HG03103 (cell line): ENCODE results near the gene LYZL6.
"Not testable (repeated sequence)": the region's sequence is repeated elsewhere in the genome, so short reads cannot be mapped to it uniquely, and the experiment has no call there.

Source experiments
- ATAC-seq: cut with Tn5 transposase; IDR thresholded peaks from one replicate; pipeline ENCODE4 v1.9.1; 2021; ENCODE audit warnings: low read depth; ENCODE audit not compliant: unreplicated experiment

Gene LYZL6

GRCh38 chr17:35948092-35948491 is 4.6 kb upstream of the LYZL6 start:
- ATAC-seq = no peak

- no peak for ATAC-seq
Measured at GRCh38 chr17:35947156-35947585, 3.7 kb upstream of the LYZL6 start.

- ATAC-seq = no peak
Measured at GRCh38 chr17:35944151-35944550, 638 bp upstream of the LYZL6 start.

GRCh38 chr17:35942588-35943186 is 826 bp downstream of the LYZL6 start:
- no peak for ATAC-seq

- not testable (repeated sequence) for ATAC-seq
Measured at GRCh38 chr17:35938492-35938891, 5.0 kb downstream of the LYZL6 start.

- no peak for ATAC-seq
Measured at GRCh38 chr17:35936063-35936462, 7.5 kb downstream of the LYZL6 start.

- no peak for ATAC-seq
Measured at GRCh38 chr17:35934760-35935159, 8.8 kb downstream of the LYZL6 start.

GRCh38 chr17:35932586-35932985 is 10.9 kb downstream of the LYZL6 start:
- no peak for ATAC-seq

GRCh38 chr17:35931794-35932425 is 11.6 kb downstream of the LYZL6 start:
- no peak for ATAC-seq

- ATAC-seq = peak; percentile 83
Measured at GRCh38 chr17:35930211-35931065, 13.1 kb downstream of the LYZL6 start, which contains the start of gene RDM1. Gene RDM1 (minus strand): TSS chr17:35930773. CDS start chr17:35930727, 46 bp downstream.

GRCh38 chr17:35927714-35928113 is 15.8 kb downstream of the LYZL6 start:
- no peak for ATAC-seq

GRCh38 chr17:35923609-35924114 is 19.9 kb downstream of the LYZL6 start:
- ATAC-seq = no peak

GRCh38 chr17:35920229-35920628 is 23.3 kb downstream of the LYZL6 start:
- ATAC-seq = no peak

GRCh38 chr17:35918665-35919064 is 24.8 kb downstream of the LYZL6 start:
- ATAC-seq = no peak

- ATAC-seq = no peak
Measured at GRCh38 chr17:35917519-35918213, 25.8 kb downstream of the LYZL6 start.

- ATAC-seq = no peak
Measured at GRCh38 chr17:35915153-35915964, 28.2 kb downstream of the LYZL6 start.

- no peak for ATAC-seq
Measured at GRCh38 chr17:35914354-35914753, 29.2 kb downstream of the LYZL6 start.

GRCh38 chr17:35913609-35914008 is 29.9 kb downstream of the LYZL6 start:
- no peak for ATAC-seq

GRCh38 chr17:35912942-35913341 is 30.6 kb downstream of the LYZL6 start:
- no peak for ATAC-seq
